OCI-LY7 (cell line): ENCODE measurements around the gene RBL2. TPM values are rescaled to one million over a fixed set of nuclear protein-coding genes. Genes with fewer than 3 reads are reported as not detected.

Experiments
- BruUV-seq: library from RNA; stranded (reverse); fragments of 400-500 nt; replicated peaks from 2 replicates; lab custom pipeline; 2021; lab: Mats Ljungman, UMichigan
- CTCF ChIA-PET: fragments of 300-600 bp; sonication (Branson Sonifier 250); formaldehyde crosslinking; loops from one replicate; lab custom pipeline; 2022; ENCODE audit warnings: antibody characterized with exemption; ENCODE audit not compliant: unreplicated experiment; lab: Charles Lee
- POLR2A ChIA-PET: fragments of 300-600 bp; sonication (Branson Sonifier 250); formaldehyde crosslinking; loops from one replicate; lab custom pipeline; 2022; ENCODE audit warnings: antibody characterized with exemption; lab: Charles Lee
- DNase-seq: peaks from one replicate; pipeline ENCODE4 v3.0.0-alpha.2; 2015; ENCODE audit warnings: low spot score
- H2AFZ ChIP-seq: fragments of 200-600 bp; sonication (generic), shearing (Covaris generic); 2 replicates; pipeline ENCODE4 v1.6.1; 2014; ENCODE audit warnings: mild to moderate bottlenecking, antibody characterized with exemption, low read length, moderate library complexity
- H3K27ac ChIP-seq: fragments of 200-600 bp; sonication (generic); 2 replicates; pipeline ENCODE4 v1.5.1; 2014; ENCODE audit warnings: mixed run types, low read depth, mild to moderate bottlenecking, moderate library complexity, low read length, inconsistent platforms; ENCODE audit not compliant: poor library complexity, severe bottlenecking
- H3K36me3 ChIP-seq: fragments of 200-600 bp; sonication (generic); 2 replicates; pipeline ENCODE4 v1.6.1; 2014; ENCODE audit warnings: mild to moderate bottlenecking, antibody characterized with exemption, low read length, moderate library complexity, mixed read lengths; ENCODE audit not compliant: insufficient read depth
- H3K4me1 ChIP-seq: fragments of 200-600 bp; sonication (generic); 2 replicates; pipeline ENCODE4 v1.5.1; 2014; ENCODE audit warnings: mild to moderate bottlenecking, low read length; ENCODE audit not compliant: insufficient read depth, poor library complexity, severe bottlenecking
- H3K4me2 ChIP-seq: fragments of 200-600 bp; sonication (generic); 2 replicates; pipeline ENCODE4 v1.6.1; 2014; ENCODE audit warnings: mild to moderate bottlenecking, low read length
- H3K4me3 ChIP-seq: fragments of 200-600 bp; sonication (generic); 2 replicates; pipeline ENCODE4 v1.5.1; 2014; ENCODE audit warnings: mild to moderate bottlenecking, low read depth, low read length; ENCODE audit not compliant: poor library complexity, severe bottlenecking
- H3K79me2 ChIP-seq: fragments of 200-600 bp; sonication (generic); 2 replicates; pipeline ENCODE4 v1.6.1; 2016; ENCODE audit warnings: low read depth, mild to moderate bottlenecking, low read length, moderate library complexity, mixed read lengths; ENCODE audit not compliant: insufficient read depth
- H3K9me2 ChIP-seq: fragments of 200-600 bp; sonication (generic); 2 replicates; pipeline ENCODE4 v1.6.1; 2016; ENCODE audit warnings: mild to moderate bottlenecking, low read length, mixed read lengths; ENCODE audit not compliant: insufficient read depth
- H3K9me3 ChIP-seq: fragments of 200-600 bp; sonication (generic); 2 replicates; pipeline ENCODE4 v1.6.1; 2014; ENCODE audit warnings: mild to moderate bottlenecking, mixed run types, low read length, mixed read lengths
- H4K20me1 ChIP-seq: fragments of 200-600 bp; sonication (generic); 2 replicates; pipeline ENCODE4 v1.6.1; 2014; ENCODE audit warnings: mild to moderate bottlenecking, antibody characterized with exemption, low read length, moderate library complexity, mixed read lengths; ENCODE audit not compliant: insufficient read depth
- EZH2phosphoT487 ChIP-seq: fragments of 200-600 bp; sonication (generic); IDR thresholded peaks from 2 replicates; pipeline ENCODE4 v1.6.1; 2018; ENCODE audit warnings: low read depth, borderline replicate concordance, mild to moderate bottlenecking, mixed run types, antibody characterized with exemption, low read length, moderate library complexity, mixed read lengths
- intact Hi-C: fragments of 100-400 bp; cut with micrococcal nuclease; formaldehyde crosslinking; loops from one replicate; pipeline ENCODE4 v1.10.0; 2022; ENCODE audit not compliant: unreplicated experiment
- total RNA-seq, 2 experiments: library from RNA; depleted of rRNA in 1 of 2; stranded (reverse); fragments of >200 nt in 1 of 2; shearing (Covaris generic) in 1 of 2; gene quantifications; 2 replicates each; pipeline ENCODE4 v1.2.3, GENCODE V29; 2014 to 2022
- TF ChIP-seq, protein P1 (sequence below): fragments of 200-600 bp; sonication (generic); conservative IDR thresholded peaks from 2 replicates; pipeline ENCODE4 v1.5.1; 2014; ENCODE audit warnings: mild to moderate bottlenecking, antibody characterized with exemption, low read length, moderate library complexity, mixed read lengths

Gene RBL2
- total RNA-seq, 2 experiments from 2014 or later: 51.1 to 69.0 TPM

DNA sequence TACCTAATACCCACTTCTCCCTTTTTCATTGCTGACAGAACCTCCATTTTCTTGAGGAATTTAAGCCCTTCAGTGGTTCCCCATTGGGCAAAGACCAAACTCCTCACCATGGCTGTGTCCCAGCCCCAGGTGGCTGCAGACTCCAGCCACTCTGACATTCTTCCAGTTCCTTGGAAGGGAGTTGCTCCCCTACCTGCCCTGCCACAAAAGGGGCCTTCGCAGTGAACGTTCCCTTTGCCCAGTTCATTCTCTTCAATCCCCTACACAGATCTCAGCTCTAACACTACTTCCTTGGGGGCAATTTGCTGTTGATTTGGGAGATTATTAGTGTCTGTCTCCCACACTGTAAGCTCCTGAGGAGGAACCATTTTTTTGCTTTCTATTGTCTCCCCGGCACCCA is 72.0 kb downstream of the RBL2 start:
- Histone ChIP-seq H2AFZ (no peak overlapping the region), H3K27ac (no peak overlapping the region), H3K79me2 (no peaks in the 10 kb centered on the region), H3K4me1 (peaks cover 18% of the 10 kb centered on the region), H3K36me3 (no peaks in the 10 kb centered on the region), H3K9me3 (no peaks in the 10 kb centered on the region), H4K20me1 (no peaks in the 10 kb centered on the region), H3K4me3 (no peak overlapping the region), H3K4me2 (no peak overlapping the region), H3K9me2 (no peaks in the 10 kb centered on the region)
- DNase-seq: no peak
- ChIA-PET POLR2A (no interaction called here), CTCF (no interaction called here)
- no peak for TF ChIP-seq EZH2phosphoT487
- TF ChIP-seq, protein P1, sequence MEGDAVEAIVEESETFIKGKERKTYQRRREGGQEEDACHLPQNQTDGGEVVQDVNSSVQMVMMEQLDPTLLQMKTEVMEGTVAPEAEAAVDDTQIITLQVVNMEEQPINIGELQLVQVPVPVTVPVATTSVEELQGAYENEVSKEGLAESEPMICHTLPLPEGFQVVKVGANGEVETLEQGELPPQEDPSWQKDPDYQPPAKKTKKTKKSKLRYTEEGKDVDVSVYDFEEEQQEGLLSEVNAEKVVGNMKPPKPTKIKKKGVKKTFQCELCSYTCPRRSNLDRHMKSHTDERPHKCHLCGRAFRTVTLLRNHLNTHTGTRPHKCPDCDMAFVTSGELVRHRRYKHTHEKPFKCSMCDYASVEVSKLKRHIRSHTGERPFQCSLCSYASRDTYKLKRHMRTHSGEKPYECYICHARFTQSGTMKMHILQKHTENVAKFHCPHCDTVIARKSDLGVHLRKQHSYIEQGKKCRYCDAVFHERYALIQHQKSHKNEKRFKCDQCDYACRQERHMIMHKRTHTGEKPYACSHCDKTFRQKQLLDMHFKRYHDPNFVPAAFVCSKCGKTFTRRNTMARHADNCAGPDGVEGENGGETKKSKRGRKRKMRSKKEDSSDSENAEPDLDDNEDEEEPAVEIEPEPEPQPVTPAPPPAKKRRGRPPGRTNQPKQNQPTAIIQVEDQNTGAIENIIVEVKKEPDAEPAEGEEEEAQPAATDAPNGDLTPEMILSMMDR: no peak
- intact Hi-C loops: no loop called here
- no TSS peak for BruUV-seq

DNA sequence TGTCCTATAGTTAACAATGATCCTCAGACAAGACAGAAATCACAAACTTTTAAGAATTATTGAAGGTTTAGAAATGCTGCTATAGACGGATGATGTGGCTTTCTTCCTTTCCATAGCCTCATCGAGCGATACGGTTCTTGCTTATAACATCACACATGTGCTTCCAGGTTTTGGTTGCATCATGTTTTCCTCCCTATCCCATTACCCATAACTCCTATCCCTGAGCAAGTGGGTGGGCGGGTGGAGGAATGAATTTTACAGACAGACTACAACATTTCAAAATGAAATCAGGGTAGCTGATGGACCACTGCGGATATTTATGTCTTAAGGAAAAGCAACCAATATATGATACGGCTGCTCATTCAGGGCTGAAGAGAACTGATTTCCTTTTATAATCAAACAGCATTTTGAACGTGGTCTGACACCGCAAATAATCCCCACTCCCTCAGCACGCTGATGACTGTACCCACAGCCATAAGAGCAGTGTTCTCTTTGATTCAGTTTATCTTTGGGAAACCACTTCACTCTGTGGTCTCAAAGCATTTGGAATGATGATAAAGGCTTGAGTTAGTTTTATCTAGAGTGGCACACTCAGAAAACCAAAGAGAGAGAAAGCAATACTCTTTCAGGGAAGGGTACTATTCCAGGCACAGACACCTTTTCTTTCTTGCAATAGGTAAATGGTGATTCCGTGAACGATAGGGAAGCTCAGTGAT is 73.4 kb downstream of the RBL2 start:
- H2AFZ ChIP-seq: no peak overlapping the region
- POLR2A ChIA-PET: no interaction called here
- intact Hi-C loops: no loop called here

More for the DNA sequence above, 73.4 kb downstream of the RBL2 start:
- H3K79me2 ChIP-seq: no peaks in the 10 kb centered on the region
- peaks cover 9% of the 10 kb centered on the region for H3K4me1 ChIP-seq
- no peaks in the 10 kb centered on the region for H3K9me3 ChIP-seq
- H3K27ac ChIP-seq: no peak overlapping the region
- CTCF ChIA-PET: no interaction called here
- no peaks in the 10 kb centered on the region for H3K9me2 ChIP-seq
- H3K4me2 ChIP-seq: no peak overlapping the region
- H3K36me3 ChIP-seq: no peaks in the 10 kb centered on the region
- no peak for DNase-seq
- no peaks in the 10 kb centered on the region for H4K20me1 ChIP-seq
- H3K4me3 ChIP-seq: no peak overlapping the region
- BruUV-seq: no TSS peak
- TF ChIP-seq, protein P1: no peak
- no peak for TF ChIP-seq EZH2phosphoT487
